ENCODE results near the gene NPC1L1. TPM values are rescaled to one million over a fixed set of nuclear protein-coding genes. Genes with fewer than 3 reads are reported as not detected.
A peak's percentile ranks its signal among the peaks of the same experiment; 100 is the strongest.

The NPC1L1 gene
- polyA plus RNA-seq, 4 donors, result 39.9 to 108 (median 57.3) TPM

DNA sequence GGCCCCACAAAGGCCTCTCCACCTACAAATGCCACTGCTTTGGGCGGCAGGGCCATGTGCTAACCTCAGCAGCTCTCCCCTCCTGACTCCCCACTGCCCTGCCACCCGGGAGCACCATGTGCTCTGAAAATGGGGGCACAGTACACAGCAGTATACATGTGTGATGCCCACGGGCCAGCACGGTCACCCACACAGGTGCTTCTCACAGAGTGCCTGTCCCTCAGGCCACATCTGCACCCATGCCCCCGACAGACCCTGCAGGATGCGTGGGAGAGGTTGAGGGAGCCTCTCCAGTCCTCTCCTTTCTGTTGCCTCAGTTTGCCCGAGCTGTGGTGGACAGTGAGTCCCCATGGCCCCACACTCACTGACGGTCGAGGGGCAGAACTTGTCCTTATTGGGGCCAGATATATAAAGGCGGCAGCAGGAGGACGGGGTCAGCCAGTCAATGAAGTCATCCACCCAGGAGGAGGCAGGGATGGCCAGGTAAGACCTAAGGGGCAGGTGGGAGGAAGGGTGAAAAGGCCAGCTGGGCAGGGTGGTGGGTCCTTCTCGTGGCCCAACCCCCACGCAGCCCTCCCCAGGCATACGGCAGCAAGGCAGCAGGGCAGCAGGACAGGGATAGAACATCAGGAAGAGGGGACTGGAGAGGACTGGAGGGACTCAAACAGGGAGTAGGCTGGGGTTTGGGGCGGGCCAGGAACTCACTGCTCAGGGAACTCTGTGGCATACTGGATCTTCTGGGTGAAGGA, 19.6 kb downstream of the NPC1L1 start:
- Histone ChIP-seq H3K36me3 (ENCODE audit: control insufficient read depth in 3 of 3, insufficient read depth in 2 of 3, low read depth in 1 of 3, low read length in 3 of 3) (peaks cover 0 to 77% (median 23%) of the 10 kb centered on the region in 3 donors), H3K27me3 (ENCODE audit: control insufficient read depth in 3 of 3, insufficient read depth in 3 of 3, low read length in 3 of 3) (no peaks in the 10 kb centered on the region), H3K4me1 (ENCODE audit: control insufficient read depth in 3 of 3, insufficient read depth in 2 of 3, low read depth in 1 of 3, low read length in 2 of 3) (no peaks in the 10 kb centered on the region), H3K4me3 (ENCODE audit: low read depth in 1 of 3, low read length in 3 of 3) (no peak overlapping the region), H3K9me3 (ENCODE audit: control insufficient read depth in 2 of 2, insufficient read depth in 1 of 2, low read depth in 1 of 2, low read length in 1 of 2) (peaks cover 0 to 23% of the 10 kb centered on the region in 2 donors), H3K27ac (ENCODE audit: low read depth in 1 of 3, low read length in 2 of 3) (no peak overlapping the region)
- FAIRE-seq, result no peak
- DNase-seq, result no peak
- 87 to 89% (median 88%) methylated on average over 15 of the region's 15 CpGs for WGBS, 3 donors

GRCh38 chr7:44520574-44520973, 20.6 kb downstream of the NPC1L1 start:
- FAIRE-seq (no peak), DNase-seq (no peak)
- H3K27me3 ChIP-seq (ENCODE audit: control insufficient read depth in 3 of 3, insufficient read depth in 3 of 3, low read length in 3 of 3), result no peaks in the 10 kb centered on the region
- no peak overlapping the region for H3K4me3 ChIP-seq (ENCODE audit: low read depth in 1 of 3, low read length in 3 of 3)
- no peaks in the 10 kb centered on the region for H3K4me1 ChIP-seq (ENCODE audit: control insufficient read depth in 3 of 3, insufficient read depth in 2 of 3, low read depth in 1 of 3, low read length in 2 of 3)
- peaks cover 0 to 78% (median 25%) of the 10 kb centered on the region in 3 donors for H3K36me3 ChIP-seq (ENCODE audit: control insufficient read depth in 3 of 3, insufficient read depth in 2 of 3, low read depth in 1 of 3, low read length in 3 of 3)
- no peak overlapping the region for H3K27ac ChIP-seq (ENCODE audit: low read depth in 1 of 3, low read length in 2 of 3)
- peaks cover 0 to 13% of the 10 kb centered on the region in 2 donors for H3K9me3 ChIP-seq (ENCODE audit: control insufficient read depth in 2 of 2, insufficient read depth in 1 of 2, low read depth in 1 of 2, low read length in 1 of 2)
- WGBS, 3 donors, result 90 to 93% (median 92%) methylated on average over 5 of the region's 5 CpGs

GRCh38 chr7:44519546-44519945, 21.6 kb downstream of the NPC1L1 start:
- Histone ChIP-seq H3K27me3 (ENCODE audit: control insufficient read depth in 3 of 3, insufficient read depth in 3 of 3, low read length in 3 of 3) (no peaks in the 10 kb centered on the region), H3K9me3 (ENCODE audit: control insufficient read depth in 2 of 2, insufficient read depth in 1 of 2, low read depth in 1 of 2, low read length in 1 of 2) (peaks cover 0 to 6% of the 10 kb centered on the region in 2 donors), H3K4me3 (ENCODE audit: low read depth in 1 of 3, low read length in 3 of 3) (no peak overlapping the region), H3K36me3 (ENCODE audit: control insufficient read depth in 3 of 3, insufficient read depth in 2 of 3, low read depth in 1 of 3, low read length in 3 of 3) (peaks cover 0 to 82% (median 27%) of the 10 kb centered on the region in 3 donors), H3K4me1 (ENCODE audit: control insufficient read depth in 3 of 3, insufficient read depth in 2 of 3, low read depth in 1 of 3, low read length in 2 of 3) (no peaks in the 10 kb centered on the region), H3K27ac (ENCODE audit: low read depth in 1 of 3, low read length in 2 of 3) (no peak overlapping the region)
- FAIRE-seq, result no peak
- DNase-seq, result no peak
- WGBS, 3 donors, result 77 to 84% (median 81%) methylated on average over 7 of the region's 7 CpGs

- DNase-seq, result no peak
- Histone ChIP-seq H3K27me3 (ENCODE audit: control insufficient read depth in 3 of 3, insufficient read depth in 3 of 3, low read length in 3 of 3) (no peaks in the 10 kb centered on the region), H3K36me3 (ENCODE audit: control insufficient read depth in 3 of 3, insufficient read depth in 2 of 3, low read depth in 1 of 3, low read length in 3 of 3) (peaks cover 0 to 88% (median 32%) of the 10 kb centered on the region in 3 donors), H3K4me3 (ENCODE audit: low read depth in 1 of 3, low read length in 3 of 3) (no peak overlapping the region), H3K27ac (ENCODE audit: low read depth in 1 of 3, low read length in 2 of 3) (no peak overlapping the region), H3K4me1 (ENCODE audit: control insufficient read depth in 3 of 3, insufficient read depth in 2 of 3, low read depth in 1 of 3, low read length in 2 of 3) (no peaks in the 10 kb centered on the region), H3K9me3 (ENCODE audit: control insufficient read depth in 2 of 2, insufficient read depth in 1 of 2, low read depth in 1 of 2, low read length in 1 of 2) (no peaks in the 10 kb centered on the region)
- no peak for FAIRE-seq
- 82 to 92% (median 89%) methylated on average over 3 of the region's 3 CpGs for WGBS, 3 donors
These were observed 22.4 kb downstream of the NPC1L1 start for GRCh38 chr7:44518761-44519160.

DNA sequence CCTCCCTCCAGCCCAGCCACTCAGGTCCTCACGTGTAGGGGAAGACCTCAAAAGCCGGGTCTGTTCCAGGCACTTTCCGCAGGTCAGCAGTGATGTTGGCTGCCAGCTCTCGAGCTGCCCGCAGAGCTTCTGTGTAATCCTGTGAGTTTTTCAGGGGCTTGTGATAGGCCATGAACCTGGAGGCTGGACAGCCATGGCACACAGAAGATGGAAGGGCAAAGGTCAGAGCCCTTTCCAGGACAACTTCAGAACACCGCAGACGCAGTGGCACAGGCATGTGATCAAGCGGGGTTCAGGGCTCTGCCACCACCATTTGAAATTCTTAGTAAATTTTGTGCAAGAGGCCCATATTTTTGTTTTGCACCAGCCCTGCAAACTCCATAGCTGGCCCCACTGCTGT, 24.0 kb downstream of the NPC1L1 start:
- Histone ChIP-seq H3K27me3 (ENCODE audit: control insufficient read depth in 3 of 3, insufficient read depth in 3 of 3, low read length in 3 of 3) (no peaks in the 10 kb centered on the region), H3K4me1 (ENCODE audit: control insufficient read depth in 3 of 3, insufficient read depth in 2 of 3, low read depth in 1 of 3, low read length in 2 of 3) (no peaks in the 10 kb centered on the region), H3K9me3 (ENCODE audit: control insufficient read depth in 2 of 2, insufficient read depth in 1 of 2, low read depth in 1 of 2, low read length in 1 of 2) (no peaks in the 10 kb centered on the region), H3K36me3 (ENCODE audit: control insufficient read depth in 3 of 3, insufficient read depth in 2 of 3, low read depth in 1 of 3, low read length in 3 of 3) (peaks cover 0 to 90% (median 31%) of the 10 kb centered on the region in 3 donors), H3K27ac (ENCODE audit: low read depth in 1 of 3, low read length in 2 of 3) (no peak overlapping the region), H3K4me3 (ENCODE audit: low read depth in 1 of 3, low read length in 3 of 3) (no peak overlapping the region)
- 81 to 94% (median 88%) methylated on average over 8 of the region's 8 CpGs for WGBS, 3 donors
- DNase-seq (no peak), FAIRE-seq (no peak)

GRCh38 chr7:44515590-44516268, 25.4 kb downstream of the NPC1L1 start:
- no peak overlapping the region for H3K27ac ChIP-seq (ENCODE audit: low read depth in 1 of 3, low read length in 2 of 3)
- no peak for FAIRE-seq
- peaks cover 0 to 80% (median 24%) of the 10 kb centered on the region in 3 donors for H3K36me3 ChIP-seq (ENCODE audit: control insufficient read depth in 3 of 3, insufficient read depth in 2 of 3, low read depth in 1 of 3, low read length in 3 of 3)

GRCh38 chr7:44512736-44513135, 28.4 kb downstream of the NPC1L1 start:
- 65 to 85% (median 78%) methylated on average over 7 of the region's 7 CpGs for WGBS, 3 donors
- H3K4me3 ChIP-seq (ENCODE audit: low read depth in 1 of 3, low read length in 3 of 3), result no peak overlapping the region
- peaks cover 0 to 8% (median 0%) of the 10 kb centered on the region in 3 donors for H3K4me1 ChIP-seq (ENCODE audit: control insufficient read depth in 3 of 3, insufficient read depth in 2 of 3, low read depth in 1 of 3, low read length in 2 of 3)
- no peak for FAIRE-seq
- H3K27ac ChIP-seq (ENCODE audit: low read depth in 1 of 3, low read length in 2 of 3), result no peak overlapping the region
- no peaks in the 10 kb centered on the region for H3K27me3 ChIP-seq (ENCODE audit: control insufficient read depth in 3 of 3, insufficient read depth in 3 of 3, low read length in 3 of 3)
- no peak for DNase-seq
- H3K9me3 ChIP-seq (ENCODE audit: control insufficient read depth in 2 of 2, insufficient read depth in 1 of 2, low read depth in 1 of 2, low read length in 1 of 2), result peaks cover 0 to 5% of the 10 kb centered on the region in 2 donors
- peaks cover 0 to 53% (median 17%) of the 10 kb centered on the region in 3 donors for H3K36me3 ChIP-seq (ENCODE audit: control insufficient read depth in 3 of 3, insufficient read depth in 2 of 3, low read depth in 1 of 3, low read length in 3 of 3)

More at GRCh38 chr7:44515590-44516268, 25.4 kb downstream of the NPC1L1 start:
- no peak for DNase-seq
- no peak overlapping the region for H3K4me3 ChIP-seq (ENCODE audit: low read depth in 1 of 3, low read length in 3 of 3)
- H3K27me3 ChIP-seq (ENCODE audit: control insufficient read depth in 3 of 3, insufficient read depth in 3 of 3, low read length in 3 of 3), result no peaks in the 10 kb centered on the region
- no peaks in the 10 kb centered on the region for H3K9me3 ChIP-seq (ENCODE audit: control insufficient read depth in 2 of 2, insufficient read depth in 1 of 2, low read depth in 1 of 2, low read length in 1 of 2)
- WGBS, 3 donors, result 83 to 90% (median 84%) methylated on average over 10 of the region's 10 CpGs
- H3K4me1 ChIP-seq (ENCODE audit: control insufficient read depth in 3 of 3, insufficient read depth in 2 of 3, low read depth in 1 of 3, low read length in 2 of 3), result peaks cover 0 to 8% (median 0%) of the 10 kb centered on the region in 3 donors

- no peak overlapping the region for H3K4me3 ChIP-seq (ENCODE audit: low read depth in 1 of 3, low read length in 3 of 3)
- H3K27ac ChIP-seq (ENCODE audit: low read depth in 1 of 3, low read length in 2 of 3), result peak overlapping the region in 1 of 3 donors; percentile 65
- peaks cover 0 to 11% of the 10 kb centered on the region in 2 donors for H3K9me3 ChIP-seq (ENCODE audit: control insufficient read depth in 2 of 2, insufficient read depth in 1 of 2, low read depth in 1 of 2, low read length in 1 of 2)
- peaks cover 0 to 48% (median 15%) of the 10 kb centered on the region in 3 donors for H3K36me3 ChIP-seq (ENCODE audit: control insufficient read depth in 3 of 3, insufficient read depth in 2 of 3, low read depth in 1 of 3, low read length in 3 of 3)
- H3K27me3 ChIP-seq (ENCODE audit: control insufficient read depth in 3 of 3, insufficient read depth in 3 of 3, low read length in 3 of 3), result no peaks in the 10 kb centered on the region
- WGBS, 3 donors, result 31 to 49% (median 37%) methylated on average over 4 of the region's 4 CpGs
- DNase-seq (no peak), FAIRE-seq (no peak)
- H3K4me1 ChIP-seq (ENCODE audit: control insufficient read depth in 3 of 3, insufficient read depth in 2 of 3, low read depth in 1 of 3, low read length in 2 of 3), result peaks cover 0 to 8% (median 0%) of the 10 kb centered on the region in 3 donors
These were observed 29.2 kb downstream of the NPC1L1 start for GRCh38 chr7:44511863-44512468.

Data from small intestine (tissue), 7 donors.